Right atrium auricular region (tissue), 2 donors: ENCODE results near the gene ABCC6. TPM values are rescaled to one million over a fixed set of nuclear protein-coding genes. Genes with fewer than 3 reads are reported as not detected.
"Not testable (repeated sequence)": the region's sequence is repeated elsewhere in the genome, so short reads cannot be mapped to it uniquely, and the experiment has no call there.

Experiments used
- DNase-seq: peaks from one replicate; pipeline ENCODE4 v3.0.0-alpha.2; 2019; ENCODE audit warnings: low spot score
- H3K27ac ChIP-seq, 2 donors: fragments of 200-600 bp; sonication (generic); 1 replicate in 1 of 2; 2 replicates in 1 of 2; pipeline ENCODE4 v1.5.1; 2016 to 2019
- H3K27me3 ChIP-seq, 2 donors: fragments of 200-600 bp; sonication (generic); one replicate each; pipeline versions ENCODE4 v1.5.1 to v1.6.0; 2017 to 2019
- H3K36me3 ChIP-seq: fragments of 200-600 bp; sonication (generic); one replicate; pipeline ENCODE4 v1.5.1; 2016
- H3K4me1 ChIP-seq, 2 donors: fragments of 200-600 bp; sonication (generic); one replicate each; pipeline versions ENCODE4 v1.5.1 to v1.6.0; 2017 to 2019
- H3K4me3 ChIP-seq, 2 donors: fragments of 200-600 bp; sonication (generic); 1 replicate in 1 of 2; 2 replicates in 1 of 2; pipeline ENCODE4 v1.5.1; 2017 to 2019; ENCODE audit warnings: mild to moderate bottlenecking in 1 of 2, moderate library complexity in 1 of 2
- H3K9me3 ChIP-seq, 2 donors: fragments of 200-600 bp; sonication (generic); one replicate each; pipeline ENCODE4 v1.5.1; 2019
- total RNA-seq, 2 donors: library from RNA; depleted of rRNA; stranded (reverse); fragments of >200 nt; gene quantifications; one replicate each; pipeline ENCODE4 v1.1.0, GENCODE V29; 2016

ABCC6 gene
- total RNA-seq, 2 donors from 2014 or later, result 0.52 to 1.8 TPM

- H3K27ac ChIP-seq, DNase-seq, H3K36me3 ChIP-seq, H3K27me3 ChIP-seq, H3K9me3 ChIP-seq, H3K4me3 ChIP-seq, H3K4me1 ChIP-seq: not testable (repeated sequence)
Measured at GRCh38 chr16:16246578-16247262, 23.4 kb upstream of the ABCC6 start.

DNA sequence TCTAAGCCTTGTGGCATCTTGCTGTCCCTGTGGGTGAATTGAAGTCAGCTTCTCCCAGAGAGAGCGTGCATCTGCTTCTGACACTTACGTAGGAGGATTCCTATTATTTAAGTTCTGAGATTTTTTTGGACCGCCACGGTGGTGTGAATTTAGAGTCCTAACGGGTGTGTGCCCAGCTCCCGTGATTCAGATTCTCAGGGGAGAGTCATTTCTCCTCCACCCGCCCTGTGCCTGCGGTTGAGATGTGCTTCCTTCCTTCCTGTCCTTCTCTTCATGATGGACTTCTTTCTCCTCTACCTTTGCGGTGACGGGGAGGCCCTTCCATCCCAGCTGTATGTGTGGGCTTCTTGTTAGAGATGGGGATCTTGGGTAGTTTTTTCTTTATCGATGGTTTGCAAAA is 20.6 kb upstream of the ABCC6 start:
- DNase-seq, H3K27ac ChIP-seq, H3K4me1 ChIP-seq, H3K27me3 ChIP-seq, H3K36me3 ChIP-seq, H3K9me3 ChIP-seq, H3K4me3 ChIP-seq: not testable (repeated sequence)

DNA sequence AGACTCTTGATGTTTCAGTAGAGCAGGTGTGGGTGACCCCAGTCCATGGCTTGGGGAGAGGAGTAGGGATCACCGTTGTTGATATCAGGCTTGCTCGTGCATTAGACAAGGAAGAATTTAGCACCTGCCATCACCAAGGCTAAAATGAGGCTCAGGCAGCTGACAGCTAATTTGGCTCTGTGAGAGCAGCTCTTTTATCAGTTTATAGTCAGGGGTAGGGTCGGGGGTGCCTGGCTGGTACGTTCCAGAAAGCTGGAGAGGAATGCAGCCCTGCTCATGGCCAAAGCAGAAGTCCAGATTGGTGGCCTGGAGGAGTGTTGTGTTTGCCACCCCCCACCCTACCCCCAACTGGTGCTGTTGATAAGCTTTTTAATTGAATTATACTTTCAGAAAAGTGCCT is 17.4 kb upstream of the ABCC6 start:
- H3K27me3 ChIP-seq, H3K9me3 ChIP-seq, H3K4me1 ChIP-seq, H3K36me3 ChIP-seq, H3K4me3 ChIP-seq, DNase-seq: not testable (repeated sequence)
- H3K27ac ChIP-seq, result peak overlapping the region in 1 of 2 donors; percentile 51

GRCh38 chr16:16237738-16238137 is 14.4 kb upstream of the ABCC6 start:
- not testable (repeated sequence) for H3K36me3 ChIP-seq, H3K4me3 ChIP-seq, H3K27me3 ChIP-seq, DNase-seq, H3K4me1 ChIP-seq, H3K27ac ChIP-seq, H3K9me3 ChIP-seq

DNA sequence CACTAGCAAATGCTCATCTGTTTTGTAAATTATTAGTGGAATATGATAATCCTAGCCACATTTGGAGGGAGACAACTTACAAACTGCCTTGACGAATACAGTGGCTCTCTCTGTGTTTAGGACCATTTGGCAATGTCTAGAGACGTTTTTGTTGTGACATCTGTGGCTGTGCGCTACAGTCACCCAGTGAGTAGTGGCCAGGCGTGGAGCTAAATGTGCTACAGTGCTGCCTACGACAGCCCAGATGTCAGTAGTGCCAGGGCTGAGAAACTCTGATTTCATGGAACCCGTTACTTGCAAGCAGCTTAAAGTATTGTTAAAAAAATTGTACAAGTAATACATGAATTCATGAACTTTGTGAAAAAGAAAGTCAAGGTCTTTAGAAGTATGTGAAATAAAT is 13.8 kb upstream of the ABCC6 start:
- not testable (repeated sequence) for H3K9me3 ChIP-seq, H3K27ac ChIP-seq, H3K36me3 ChIP-seq, DNase-seq, H3K4me1 ChIP-seq, H3K4me3 ChIP-seq, H3K27me3 ChIP-seq

- not testable (repeated sequence) for DNase-seq, H3K27me3 ChIP-seq, H3K4me1 ChIP-seq, H3K27ac ChIP-seq, H3K36me3 ChIP-seq, H3K9me3 ChIP-seq, H3K4me3 ChIP-seq
Measured at GRCh38 chr16:16232692-16233061, 9.4 kb upstream of the ABCC6 start.

GRCh38 chr16:16223662-16224241 is 458 bp upstream of the ABCC6 start:
- not testable (repeated sequence) for H3K36me3 ChIP-seq, H3K27ac ChIP-seq, H3K27me3 ChIP-seq, DNase-seq, H3K9me3 ChIP-seq, H3K4me1 ChIP-seq
- H3K4me3 ChIP-seq, result peak overlapping the region in 1 of 2 donors; percentile 32

DNA sequence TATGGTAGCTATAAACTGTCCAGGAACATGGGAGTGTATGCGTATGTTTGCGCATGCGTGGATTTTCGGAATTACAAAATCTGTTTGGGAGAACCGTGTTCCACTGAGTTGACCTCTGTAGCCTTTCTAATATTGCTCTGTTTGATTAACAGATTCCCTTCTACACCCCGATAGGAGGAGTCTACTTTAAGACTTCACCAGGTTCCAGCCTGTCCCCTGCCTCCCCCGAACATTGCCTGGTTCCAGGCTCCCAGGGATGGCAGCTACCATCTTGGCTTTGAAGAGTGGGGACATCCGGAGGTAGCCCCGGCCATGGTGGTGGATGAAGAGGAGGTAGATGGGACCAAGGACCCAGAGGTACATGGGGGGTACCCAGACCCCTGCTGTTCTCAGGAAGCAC is 1.9 kb downstream of the ABCC6 start:
- not testable (repeated sequence) for H3K4me3 ChIP-seq, H3K36me3 ChIP-seq, H3K27ac ChIP-seq, DNase-seq, H3K9me3 ChIP-seq, H3K4me1 ChIP-seq, H3K27me3 ChIP-seq

- not testable (repeated sequence) for H3K27me3 ChIP-seq, H3K4me1 ChIP-seq, DNase-seq, H3K27ac ChIP-seq, H3K9me3 ChIP-seq, H3K4me3 ChIP-seq, H3K36me3 ChIP-seq
Measured at GRCh38 chr16:16220449-16220848, 2.8 kb downstream of the ABCC6 start.

GRCh38 chr16:16218787-16219186 is 4.5 kb downstream of the ABCC6 start:
- H3K27ac ChIP-seq, H3K27me3 ChIP-seq, H3K9me3 ChIP-seq, H3K4me3 ChIP-seq, H3K36me3 ChIP-seq, H3K4me1 ChIP-seq, DNase-seq: not testable (repeated sequence)

- not testable (repeated sequence) for H3K27me3 ChIP-seq, H3K9me3 ChIP-seq, H3K4me1 ChIP-seq, H3K36me3 ChIP-seq, H3K4me3 ChIP-seq, DNase-seq, H3K27ac ChIP-seq
Measured at GRCh38 chr16:16218349-16218748, 4.9 kb downstream of the ABCC6 start.

GRCh38 chr16:16213863-16214293 is 9.4 kb downstream of the ABCC6 start:
- H3K9me3 ChIP-seq, H3K27me3 ChIP-seq, H3K36me3 ChIP-seq, H3K4me1 ChIP-seq, H3K4me3 ChIP-seq, H3K27ac ChIP-seq: not testable (repeated sequence)
- peak; percentile 21 for DNase-seq

GRCh38 chr16:16211404-16211803 is 11.9 kb downstream of the ABCC6 start:
- not testable (repeated sequence) for H3K9me3 ChIP-seq, H3K27ac ChIP-seq, H3K27me3 ChIP-seq, H3K36me3 ChIP-seq, H3K4me1 ChIP-seq, H3K4me3 ChIP-seq
- peak; percentile 11 for DNase-seq

- DNase-seq, result peak; percentile 18
- not testable (repeated sequence) for H3K4me3 ChIP-seq, H3K4me1 ChIP-seq, H3K9me3 ChIP-seq, H3K27me3 ChIP-seq, H3K27ac ChIP-seq, H3K36me3 ChIP-seq
Measured at GRCh38 chr16:16208461-16208860, 14.8 kb downstream of the ABCC6 start.

- H3K4me3 ChIP-seq, DNase-seq, H3K27me3 ChIP-seq, H3K27ac ChIP-seq, H3K9me3 ChIP-seq, H3K36me3 ChIP-seq, H3K4me1 ChIP-seq: not testable (repeated sequence)
Measured at GRCh38 chr16:16207787-16208334, 15.4 kb downstream of the ABCC6 start.
